Activated CD4-positive, alpha-beta memory T cell treated with anti-CD3 and anti-CD28 coated beads, Interleukin-2, amount 10 ng/mL, durations not matched to agents 7 days and 5 days (primary cell): ENCODE data around the gene ARFRP1. TPM values are rescaled to one million over a fixed set of nuclear protein-coding genes. Genes with fewer than 3 reads are reported as not detected.
"Not testable (repeated sequence)": the region's sequence is repeated elsewhere in the genome, so short reads cannot be mapped to it uniquely, and the experiment has no call there.

ENCODE experiments used
- CTCF ChIA-PET: fragments of 350-600 bp; sonication (Branson Sonifier 250); formaldehyde crosslinking; loops from one replicate; lab custom pipeline; 2021; ENCODE audit warnings: antibody characterized with exemption, inconsistent platforms; lab: Charles Lee
- POLR2A ChIA-PET: fragments of 350-600 bp; sonication (Branson Sonifier 250); formaldehyde crosslinking; loops from one replicate; lab custom pipeline; 2021; ENCODE audit warnings: antibody characterized with exemption; lab: Charles Lee
- DNase-seq: peaks from one replicate; pipeline ENCODE4 v3.0.0-alpha.2; 2020
- H3K27ac Mint-ChIP-seq: one replicate; pipeline ENCODE4 v1.8.0; 2021; ENCODE audit warnings: mild to moderate bottlenecking, mixed read lengths
- H3K27me3 Mint-ChIP-seq: one replicate; pipeline ENCODE4 v1.8.0; 2021; ENCODE audit warnings: mixed read lengths
- H3K36me3 Mint-ChIP-seq: one replicate; pipeline ENCODE4 v1.8.0; 2021; ENCODE audit warnings: low read depth, mixed read lengths
- H3K4me1 Mint-ChIP-seq: one replicate; pipeline ENCODE4 v1.8.0; 2021; ENCODE audit warnings: mixed read lengths
- H3K4me3 Mint-ChIP-seq: one replicate; pipeline ENCODE4 v1.8.0; 2021; ENCODE audit warnings: mild to moderate bottlenecking, mixed read lengths
- H3K9me3 Mint-ChIP-seq: one replicate; pipeline ENCODE4 v1.8.0; 2021; ENCODE audit warnings: mixed read lengths
- total RNA-seq, 2 experiments: library from RNA; stranded (reverse); gene quantifications; one replicate each; pipeline ENCODE4 v1.2.3, GENCODE V29; 2021

The ARFRP1 gene
- total RNA-seq, 2 experiments from 2014 or later, result 52.9 to 53.4 TPM

- H3K27me3 Mint-ChIP-seq, result peaks cover 3% of the 10 kb centered on the region
- ChIA-PET POLR2A (interaction anchor here (0.6 to 1.6 kb wide), 18 partner anchors 8 to 323 kb away, joined by 3 to 18 read pairs (median 6); partner anchors contain the start of genes ARFRP1, GMEB2, HELZ2 and LIME1), CTCF (interaction anchor here (1.0 to 2.9 kb wide), 5 partner anchors 11 to 120 kb away, joined by 4 to 22 read pairs (median 5); partner anchors contain the start of genes LIME1 and PTK6)
- H3K27ac Mint-ChIP-seq, result peak overlapping the region; percentile 85
- H3K9me3 Mint-ChIP-seq, result no peaks in the 10 kb centered on the region
- peak overlapping the region; percentile 90 for H3K4me3 Mint-ChIP-seq
- H3K4me1 Mint-ChIP-seq, result peaks cover 38% of the 10 kb centered on the region
- no peak for DNase-seq
- peaks cover 14% of the 10 kb centered on the region for H3K36me3 Mint-ChIP-seq
Measured at GRCh38 chr20:63657260-63657936, 50.4 kb downstream of the ARFRP1 start.

DNA sequence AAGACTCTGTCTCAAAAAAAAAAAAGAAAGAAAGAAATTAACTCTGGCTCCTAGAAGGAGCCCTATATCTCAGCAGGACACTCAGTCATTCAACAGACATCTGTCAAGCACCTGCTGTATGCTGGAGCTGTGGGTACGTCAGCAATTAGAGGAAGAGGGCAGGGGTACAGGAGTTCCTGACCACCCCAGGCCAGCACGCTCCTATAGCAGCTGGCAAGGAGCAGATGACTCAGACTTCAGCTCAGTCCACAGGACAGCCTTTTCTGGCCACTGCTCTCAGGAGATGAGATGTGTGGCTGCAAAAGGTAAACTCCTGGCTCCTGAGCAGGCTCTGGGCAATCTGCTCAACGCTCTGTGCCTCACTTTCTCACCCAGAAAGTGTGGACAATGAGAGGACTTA is 51.3 kb downstream of the ARFRP1 start:
- Mint-ChIP-seq H3K27ac (no peak overlapping the region), H3K27me3 (peaks cover 6% of the 10 kb centered on the region), H3K4me3 (no peak overlapping the region), H3K9me3 (no peaks in the 10 kb centered on the region), H3K4me1 (peaks cover 42% of the 10 kb centered on the region), H3K36me3 (peaks cover 11% of the 10 kb centered on the region)
- ChIA-PET POLR2A (interaction anchor here (0.6 to 0.8 kb wide), 2 partner anchors 17 to 148 kb away, joined by 3 read pairs; no protein-coding TSS in a partner anchor), CTCF (interaction anchor here (2.9 kb wide), 1 partner anchor 14 kb away, joined by 22 read pairs; no protein-coding TSS in a partner anchor)
- no peak for DNase-seq

DNA sequence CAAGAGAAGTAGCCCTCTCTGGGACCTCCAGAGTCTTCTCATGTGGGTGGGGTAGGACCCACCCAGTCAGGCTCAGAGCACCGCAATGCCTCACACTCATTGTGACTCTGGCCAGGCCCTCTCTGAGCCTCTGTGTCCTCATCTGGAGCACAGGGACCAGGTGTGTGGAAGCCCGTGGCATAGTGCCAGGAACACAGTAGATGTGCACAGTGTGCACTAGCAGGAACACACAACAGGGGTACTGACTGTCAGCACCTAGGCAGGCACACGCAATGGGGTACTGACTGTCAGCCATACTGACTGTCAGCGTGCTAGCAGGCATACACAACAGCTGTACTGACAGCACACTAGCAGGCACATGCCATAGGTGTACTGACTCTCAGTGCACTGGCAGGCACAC is 52.5 kb downstream of the ARFRP1 start:
- POLR2A ChIA-PET, result no interaction called here
- CTCF ChIA-PET, result no interaction called here
- peaks cover 8% of the 10 kb centered on the region for H3K36me3 Mint-ChIP-seq

GRCh38 chr20:63653974-63654668 is 53.7 kb downstream of the ARFRP1 start:
- Mint-ChIP-seq H3K4me3 (peak overlapping the region; percentile 63), H3K36me3 (peaks cover 7% of the 10 kb centered on the region)
- CTCF ChIA-PET, result interaction anchor here (1.3 kb wide), 1 partner anchor 12 kb away, joined by 4 read pairs; no protein-coding TSS in a partner anchor

More for the DNA sequence above, 52.5 kb downstream of the ARFRP1 start:
- Mint-ChIP-seq H3K4me3 (no peak overlapping the region), H3K27me3 (peaks cover 12% of the 10 kb centered on the region), H3K4me1 (peaks cover 42% of the 10 kb centered on the region), H3K9me3 (no peaks in the 10 kb centered on the region), H3K27ac (no peak overlapping the region)
- no peak for DNase-seq

GRCh38 chr20:63653041-63653973 is 54.5 kb downstream of the ARFRP1 start, which contains the start of gene STMN3:
Gene STMN3 (minus strand): TSS chr20:63653424. CDS start chr20:63653345, 79 bp downstream.
- peak; percentile 79 for DNase-seq
- peaks cover 2% of the 10 kb centered on the region for H3K36me3 Mint-ChIP-seq
- H3K4me3 Mint-ChIP-seq, result peak within 1 kb of the TSS; percentile 63
- H3K9me3 Mint-ChIP-seq, result no peaks in the 10 kb centered on the region
- peaks cover 12% of the 10 kb centered on the region for H3K27me3 Mint-ChIP-seq
- ChIA-PET POLR2A (interaction anchor here (0.9 to 2.1 kb wide), 6 partner anchors 11 to 132 kb away, joined by 3 to 11 read pairs (median 5); partner anchors contain the start of genes GMEB2 and PTK6), CTCF (interaction anchor here (1.3 kb wide), 1 partner anchor 12 kb away, joined by 4 read pairs; no protein-coding TSS in a partner anchor)
- no peak within 1 kb of the TSS for H3K27ac Mint-ChIP-seq
- H3K4me1 Mint-ChIP-seq, result peaks cover 24% of the 10 kb centered on the region

More at GRCh38 chr20:63653974-63654668, 53.7 kb downstream of the ARFRP1 start:
- Mint-ChIP-seq H3K9me3 (no peaks in the 10 kb centered on the region), H3K27me3 (peaks cover 12% of the 10 kb centered on the region), H3K27ac (no peak overlapping the region), H3K4me1 (peaks cover 32% of the 10 kb centered on the region)
- POLR2A ChIA-PET, result interaction anchor here (0.9 to 1.5 kb wide), 2 partner anchors 18 to 133 kb away, joined by 4 to 7 read pairs; no protein-coding TSS in a partner anchor
- DNase-seq, result no peak

DNA sequence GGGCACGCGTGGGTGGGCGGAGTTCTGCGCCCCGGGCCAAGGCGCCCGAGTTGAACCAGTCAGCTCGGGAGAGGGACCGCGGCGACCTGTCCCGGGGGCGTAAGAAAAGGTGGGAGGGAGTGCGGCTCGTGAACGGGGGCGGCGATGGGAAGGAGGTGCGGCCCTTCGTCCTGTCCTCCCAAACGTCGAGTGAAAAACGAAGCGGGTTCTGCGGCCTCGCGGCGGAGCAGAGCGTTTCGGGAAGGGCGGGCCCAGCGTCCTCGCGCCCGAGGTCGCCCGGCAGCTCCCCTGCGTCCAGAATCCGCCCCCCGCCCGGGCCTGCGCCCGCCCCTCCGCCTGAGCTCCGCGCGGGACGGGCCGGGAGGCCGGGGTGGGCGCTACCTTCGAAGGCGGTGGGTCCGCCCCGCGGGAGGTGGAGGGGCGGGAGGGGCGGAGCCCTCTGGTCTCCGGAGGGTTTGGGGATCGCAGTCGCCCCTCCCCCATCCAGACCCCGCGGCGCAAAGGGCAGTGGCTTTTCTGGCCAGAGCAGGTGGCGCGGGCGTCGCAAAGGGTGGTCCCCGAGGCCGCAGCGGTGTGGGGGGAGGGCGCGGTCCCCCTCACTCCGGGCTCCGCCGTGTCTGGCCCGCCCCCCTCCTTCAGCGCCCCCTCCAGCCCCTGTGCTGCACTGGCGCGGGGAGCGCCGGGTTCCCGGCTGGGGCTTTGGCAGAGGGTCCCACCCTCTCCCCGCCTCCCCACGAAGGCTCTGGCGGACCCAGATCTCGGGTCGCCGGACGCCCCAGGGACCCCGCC is 55.4 kb downstream of the ARFRP1 start:
- DNase-seq, result no peak
- ChIA-PET CTCF (interaction anchor here (1.1 kb wide), 1 partner anchor 11 kb away, joined by 5 read pairs; no protein-coding TSS in a partner anchor), POLR2A (interaction anchor here (1.0 to 2.1 kb wide), 6 partner anchors 10 to 115 kb away, joined by 3 to 11 read pairs (median 6); partner anchors contain the start of genes GMEB2 and PTK6)
- Mint-ChIP-seq H3K9me3 (no peaks in the 10 kb centered on the region), H3K36me3 (no peaks in the 10 kb centered on the region), H3K4me1 (peaks cover 18% of the 10 kb centered on the region), H3K27ac (no peak overlapping the region), H3K4me3 (peak overlapping the region; percentile 4), H3K27me3 (peaks cover 12% of the 10 kb centered on the region)

DNA sequence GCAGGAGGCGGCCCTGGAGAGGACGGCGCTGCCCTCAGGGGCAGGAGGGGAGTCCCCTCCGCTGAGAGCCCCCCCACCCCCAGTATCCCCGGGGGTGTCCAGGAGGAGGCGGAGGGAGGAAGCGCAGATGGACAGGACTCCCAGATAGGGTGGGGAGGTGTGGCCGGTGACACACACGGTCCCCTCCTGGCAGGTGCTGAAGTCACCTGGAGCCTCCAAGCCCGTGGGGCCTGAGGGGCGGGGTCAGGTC is 55.9 kb downstream of the ARFRP1 start:
- Mint-ChIP-seq H3K4me1 (peaks cover 16% of the 10 kb centered on the region), H3K4me3 (peak overlapping the region; percentile 58), H3K27me3 (peaks cover 12% of the 10 kb centered on the region), H3K9me3 (no peaks in the 10 kb centered on the region), H3K27ac (no peak overlapping the region), H3K36me3 (no peaks in the 10 kb centered on the region)
- ChIA-PET CTCF (interaction anchor here (1.1 kb wide), 1 partner anchor 10 kb away, joined by 5 read pairs; no protein-coding TSS in a partner anchor), POLR2A (interaction anchor here (1.7 to 2.1 kb wide), 2 partner anchors 10 to 24 kb away, joined by 5 to 11 read pairs; partner anchors contain the start of gene GMEB2)
- no peak for DNase-seq

DNA sequence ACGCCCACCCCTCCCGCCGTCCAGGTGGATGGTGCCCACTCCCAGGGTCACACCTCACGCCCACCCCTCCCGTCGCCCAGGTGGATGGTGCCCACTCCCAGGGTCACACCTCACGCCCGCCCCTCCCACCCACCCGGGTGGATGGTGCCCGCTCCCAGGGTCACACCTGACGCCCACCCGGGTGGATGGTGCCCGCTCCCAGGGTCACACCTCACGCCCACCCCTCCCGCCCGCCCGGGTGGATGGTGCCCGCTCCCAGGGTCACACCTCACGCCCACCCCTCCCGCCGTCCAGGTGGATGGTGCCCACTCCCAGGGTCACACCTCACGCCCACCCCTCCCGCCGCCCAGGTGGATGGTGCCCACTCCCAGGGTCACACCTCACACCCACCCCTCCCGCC is 57.3 kb downstream of the ARFRP1 start:
- H3K9me3 Mint-ChIP-seq, result not testable (repeated sequence)
- peaks cover 12% of the 10 kb centered on the region for H3K27me3 Mint-ChIP-seq

DNA sequence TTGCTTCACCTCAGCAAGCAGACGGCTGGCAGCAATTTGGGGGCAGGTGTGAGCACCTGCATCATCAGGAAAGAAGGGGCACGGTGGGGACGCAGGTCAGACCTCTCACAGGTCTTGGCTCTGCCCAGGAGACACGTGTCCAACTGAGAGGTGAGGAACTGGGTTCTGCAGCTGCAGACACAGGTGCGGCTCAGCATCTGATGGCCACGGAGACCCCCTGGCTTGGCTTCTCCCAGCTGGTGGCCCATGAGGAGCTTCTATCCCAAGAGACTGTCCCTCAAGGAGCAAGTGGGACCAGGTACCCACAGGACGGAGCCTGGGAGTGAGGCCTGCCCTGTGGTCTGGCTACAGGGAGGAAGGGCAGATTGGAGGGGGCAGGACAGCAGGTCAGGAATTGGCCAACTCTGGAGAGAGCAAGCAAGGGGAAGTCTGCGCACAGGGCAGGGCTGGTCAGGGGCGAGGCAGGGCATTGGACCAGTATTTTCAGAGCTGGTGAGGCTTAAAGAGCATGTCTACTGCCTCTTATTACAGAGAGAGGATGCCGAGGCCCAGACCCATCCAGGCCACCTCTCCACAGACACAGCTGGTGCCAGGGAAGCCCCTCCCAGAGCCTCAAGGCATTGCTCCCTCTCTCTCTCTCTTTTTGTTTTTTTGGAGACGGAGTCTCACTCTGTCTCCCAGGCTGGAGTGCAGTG is 58.7 kb downstream of the ARFRP1 start:
- POLR2A ChIA-PET, result interaction anchor here (0.7 to 1.2 kb wide), 2 partner anchors 9 kb away, joined by 3 read pairs; partner anchors contain the start of gene RTEL1

More for the DNA sequence above, 57.3 kb downstream of the ARFRP1 start:
- DNase-seq, H3K36me3 Mint-ChIP-seq, CTCF ChIA-PET, H3K27ac Mint-ChIP-seq, H3K4me3 Mint-ChIP-seq: not testable (repeated sequence)
- POLR2A ChIA-PET, result interaction anchor here (1.7 kb wide), 1 partner anchor 23 kb away, joined by 5 read pairs; the partner anchor contains the start of gene GMEB2
- peaks cover 16% of the 10 kb centered on the region for H3K4me1 Mint-ChIP-seq

More for the DNA sequence above, 58.7 kb downstream of the ARFRP1 start:
- H3K4me1 Mint-ChIP-seq, result peaks cover 9% of the 10 kb centered on the region
- H3K36me3 Mint-ChIP-seq, result no peaks in the 10 kb centered on the region
- DNase-seq, result no peak
- H3K9me3 Mint-ChIP-seq, result no peaks in the 10 kb centered on the region
- CTCF ChIA-PET, result no interaction called here
- H3K4me3 Mint-ChIP-seq, result no peak overlapping the region
- H3K27ac Mint-ChIP-seq, result no peak overlapping the region
- peaks cover 13% of the 10 kb centered on the region for H3K27me3 Mint-ChIP-seq
